ENCODE data around the gene KIR2DL1.
"Not testable (repeated sequence)": the region's sequence is repeated elsewhere in the genome, so short reads cannot be mapped to it uniquely, and the experiment has no call there.

DNA sequence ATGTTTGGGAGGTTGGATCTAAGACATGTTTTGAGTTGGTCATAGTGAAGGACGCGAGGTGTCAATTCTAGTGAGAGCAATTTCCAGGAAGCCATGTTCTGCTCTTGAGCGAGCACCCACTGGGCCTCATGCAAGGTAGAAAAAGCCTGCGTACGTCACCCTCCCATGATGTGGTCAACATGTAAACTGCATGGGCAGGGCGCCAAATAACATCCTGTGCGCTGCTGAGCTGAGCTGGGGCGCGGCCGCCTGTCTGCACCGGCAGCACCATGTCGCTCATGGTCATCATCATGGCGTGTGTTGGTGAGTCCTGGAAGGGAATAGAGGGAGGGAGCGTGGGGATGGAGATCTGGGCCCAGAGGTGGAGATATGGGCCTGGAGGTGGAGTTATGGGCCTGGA lies 62.9 kb downstream of the KIR2DL1 start, which contains the start of gene KIR2DS4:
- TF ChIP-seq, protein P1, sequence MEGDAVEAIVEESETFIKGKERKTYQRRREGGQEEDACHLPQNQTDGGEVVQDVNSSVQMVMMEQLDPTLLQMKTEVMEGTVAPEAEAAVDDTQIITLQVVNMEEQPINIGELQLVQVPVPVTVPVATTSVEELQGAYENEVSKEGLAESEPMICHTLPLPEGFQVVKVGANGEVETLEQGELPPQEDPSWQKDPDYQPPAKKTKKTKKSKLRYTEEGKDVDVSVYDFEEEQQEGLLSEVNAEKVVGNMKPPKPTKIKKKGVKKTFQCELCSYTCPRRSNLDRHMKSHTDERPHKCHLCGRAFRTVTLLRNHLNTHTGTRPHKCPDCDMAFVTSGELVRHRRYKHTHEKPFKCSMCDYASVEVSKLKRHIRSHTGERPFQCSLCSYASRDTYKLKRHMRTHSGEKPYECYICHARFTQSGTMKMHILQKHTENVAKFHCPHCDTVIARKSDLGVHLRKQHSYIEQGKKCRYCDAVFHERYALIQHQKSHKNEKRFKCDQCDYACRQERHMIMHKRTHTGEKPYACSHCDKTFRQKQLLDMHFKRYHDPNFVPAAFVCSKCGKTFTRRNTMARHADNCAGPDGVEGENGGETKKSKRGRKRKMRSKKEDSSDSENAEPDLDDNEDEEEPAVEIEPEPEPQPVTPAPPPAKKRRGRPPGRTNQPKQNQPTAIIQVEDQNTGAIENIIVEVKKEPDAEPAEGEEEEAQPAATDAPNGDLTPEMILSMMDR (IDR thresholded peaks at IDR 0.05), result not testable (repeated sequence)
- TF ChIP-seq GRHL2 (CRISPR knock-in tag; IDR thresholded peaks at IDR 0.05; ENCODE audit: insufficient replicate concordance, severe bottlenecking); FOXJ3 (CRISPR knock-in tag; IDR thresholded peaks at IDR 0.05; ENCODE audit: borderline replicate concordance); ATF6 (CRISPR knock-in tag; IDR thresholded peaks at IDR 0.05); PRDM15 (CRISPR knock-in tag; IDR thresholded peaks at IDR 0.05): not testable (repeated sequence)
- TF ChIP-seq, protein P2, sequence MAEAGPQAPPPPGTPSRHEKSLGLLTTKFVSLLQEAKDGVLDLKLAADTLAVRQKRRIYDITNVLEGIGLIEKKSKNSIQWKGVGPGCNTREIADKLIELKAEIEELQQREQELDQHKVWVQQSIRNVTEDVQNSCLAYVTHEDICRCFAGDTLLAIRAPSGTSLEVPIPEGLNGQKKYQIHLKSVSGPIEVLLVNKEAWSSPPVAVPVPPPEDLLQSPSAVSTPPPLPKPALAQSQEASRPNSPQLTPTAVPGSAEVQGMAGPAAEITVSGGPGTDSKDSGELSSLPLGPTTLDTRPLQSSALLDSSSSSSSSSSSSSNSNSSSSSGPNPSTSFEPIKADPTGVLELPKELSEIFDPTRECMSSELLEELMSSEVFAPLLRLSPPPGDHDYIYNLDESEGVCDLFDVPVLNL (CRISPR knock-in tag; IDR thresholded peaks at IDR 0.05; ENCODE audit: borderline replicate concordance, low read depth), result not testable (repeated sequence)
- TF ChIP-seq, protein P3, sequence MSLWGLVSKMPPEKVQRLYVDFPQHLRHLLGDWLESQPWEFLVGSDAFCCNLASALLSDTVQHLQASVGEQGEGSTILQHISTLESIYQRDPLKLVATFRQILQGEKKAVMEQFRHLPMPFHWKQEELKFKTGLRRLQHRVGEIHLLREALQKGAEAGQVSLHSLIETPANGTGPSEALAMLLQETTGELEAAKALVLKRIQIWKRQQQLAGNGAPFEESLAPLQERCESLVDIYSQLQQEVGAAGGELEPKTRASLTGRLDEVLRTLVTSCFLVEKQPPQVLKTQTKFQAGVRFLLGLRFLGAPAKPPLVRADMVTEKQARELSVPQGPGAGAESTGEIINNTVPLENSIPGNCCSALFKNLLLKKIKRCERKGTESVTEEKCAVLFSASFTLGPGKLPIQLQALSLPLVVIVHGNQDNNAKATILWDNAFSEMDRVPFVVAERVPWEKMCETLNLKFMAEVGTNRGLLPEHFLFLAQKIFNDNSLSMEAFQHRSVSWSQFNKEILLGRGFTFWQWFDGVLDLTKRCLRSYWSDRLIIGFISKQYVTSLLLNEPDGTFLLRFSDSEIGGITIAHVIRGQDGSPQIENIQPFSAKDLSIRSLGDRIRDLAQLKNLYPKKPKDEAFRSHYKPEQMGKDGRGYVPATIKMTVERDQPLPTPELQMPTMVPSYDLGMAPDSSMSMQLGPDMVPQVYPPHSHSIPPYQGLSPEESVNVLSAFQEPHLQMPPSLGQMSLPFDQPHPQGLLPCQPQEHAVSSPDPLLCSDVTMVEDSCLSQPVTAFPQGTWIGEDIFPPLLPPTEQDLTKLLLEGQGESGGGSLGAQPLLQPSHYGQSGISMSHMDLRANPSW (CRISPR knock-in tag; conservative IDR thresholded peaks at IDR 0.05; ENCODE audit: low read depth), result not testable (repeated sequence)

Data from WTC11 (cell line).